Activated gamma-delta T cell (primary cell): ENCODE measurements around the gene AUNIP.

ENCODE experiments used
- DNase-seq: peaks from one replicate; lab custom pipeline; 2025; lab: John Stamatoyannopoulos, UW

AUNIP gene

GRCh38 chr1:25809283-25809926 lies 49.9 kb downstream of the AUNIP start:
- no peak for DNase-seq

DNA sequence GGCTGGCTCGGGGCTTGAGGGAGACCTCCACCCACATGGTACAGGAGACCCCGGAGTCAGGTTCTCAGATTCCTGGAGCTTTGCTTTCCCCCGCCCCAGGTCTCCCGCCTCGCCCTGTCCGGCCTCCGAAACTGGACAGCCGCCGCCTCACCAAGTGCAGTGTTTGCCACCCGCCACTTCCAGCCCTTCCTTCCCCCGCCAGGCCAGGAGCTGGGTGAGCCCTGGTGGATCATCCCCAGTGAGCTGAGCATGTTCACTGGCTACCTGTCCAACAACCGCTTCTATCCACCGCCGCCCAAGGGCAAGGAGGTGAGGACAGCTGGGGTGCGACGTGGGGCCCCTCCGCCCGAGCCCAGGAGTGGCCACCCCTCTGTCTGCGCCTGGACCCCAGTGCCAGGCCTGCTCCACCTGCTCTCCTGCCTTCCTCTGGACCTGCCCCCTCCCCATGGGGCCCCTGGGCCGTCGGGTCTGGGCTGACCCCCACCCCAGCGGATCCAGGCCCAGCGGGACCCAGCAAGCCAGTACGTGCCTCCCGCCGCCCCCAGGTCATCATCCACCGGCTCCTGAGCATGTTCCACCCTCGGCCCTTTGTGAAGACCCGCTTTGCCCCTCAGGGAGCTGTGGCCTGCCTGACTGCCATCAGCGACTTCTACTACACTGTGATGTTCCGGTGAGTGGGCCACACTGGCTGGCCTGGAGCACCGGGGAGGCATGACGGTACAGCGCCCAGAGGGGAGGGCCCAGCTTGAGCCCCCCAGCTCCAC lies 50.6 kb downstream of the AUNIP start:
- DNase-seq = no peak

DNA sequence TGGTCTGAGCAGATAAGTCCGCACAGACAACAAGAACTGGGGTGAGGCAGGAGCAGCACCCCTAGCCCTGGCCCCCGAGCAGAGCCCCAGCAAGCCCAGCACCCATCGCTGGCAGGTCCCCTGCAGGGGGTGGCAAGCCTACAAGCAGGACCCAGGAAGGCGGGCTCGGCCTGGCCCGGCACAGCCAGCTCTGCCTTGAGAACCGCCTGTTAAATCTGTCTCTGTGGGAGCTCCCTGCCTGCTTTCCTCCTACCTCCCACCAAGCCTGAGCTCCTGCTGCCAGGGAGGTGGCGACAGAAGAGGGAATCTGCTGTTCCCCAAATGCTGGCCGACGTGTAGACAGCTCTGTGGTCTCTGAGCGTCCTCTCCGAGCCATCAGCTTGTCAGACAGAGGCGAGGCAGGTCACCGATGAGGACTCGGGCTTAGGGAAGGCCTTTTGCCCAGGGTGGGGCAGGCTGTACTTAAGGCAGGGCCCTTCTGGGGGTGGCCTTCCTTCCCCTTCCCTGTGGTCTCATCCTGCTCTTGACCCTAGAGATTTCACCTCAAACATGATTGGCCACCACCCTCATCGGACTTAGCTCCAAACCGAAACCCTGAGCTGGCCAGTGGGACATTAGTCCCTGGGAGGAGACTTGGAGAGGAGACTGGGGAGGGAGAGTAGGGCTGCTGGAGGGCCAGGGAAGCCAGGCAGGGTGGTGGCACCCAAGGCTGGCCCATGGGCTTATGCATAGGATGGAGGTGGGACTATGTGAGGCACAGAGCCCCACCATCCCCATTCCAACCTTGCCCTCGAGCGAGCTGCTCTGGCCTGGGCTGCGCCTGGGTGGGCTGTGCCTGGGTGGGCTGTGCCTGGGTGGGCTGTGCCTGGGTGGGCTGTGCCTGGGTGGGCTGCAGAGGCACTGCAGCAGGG lies 51.5 kb downstream of the AUNIP start:
- no peak for DNase-seq

GRCh38 chr1:25806418-25806817 lies 52.8 kb downstream of the AUNIP start:
- no peak for DNase-seq

DNA sequence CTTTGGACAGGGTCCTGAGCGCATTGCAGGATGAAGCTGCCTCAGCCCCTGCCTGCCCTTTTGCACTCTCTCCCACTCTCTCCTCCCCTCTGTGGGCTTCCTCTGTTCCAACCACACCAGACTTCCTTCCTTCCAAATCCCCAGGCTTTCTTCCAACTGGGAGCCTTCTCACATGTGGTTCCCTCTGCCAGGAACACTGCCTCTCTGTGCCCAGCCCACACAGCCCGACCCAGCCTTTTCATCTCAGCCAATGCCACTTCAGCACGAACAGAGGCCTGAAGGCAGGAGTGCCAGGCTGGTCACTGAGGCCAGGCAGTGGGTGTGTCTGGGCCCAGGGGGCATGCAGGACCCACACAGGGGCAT lies 53.4 kb downstream of the AUNIP start:
- no peak for DNase-seq

DNA sequence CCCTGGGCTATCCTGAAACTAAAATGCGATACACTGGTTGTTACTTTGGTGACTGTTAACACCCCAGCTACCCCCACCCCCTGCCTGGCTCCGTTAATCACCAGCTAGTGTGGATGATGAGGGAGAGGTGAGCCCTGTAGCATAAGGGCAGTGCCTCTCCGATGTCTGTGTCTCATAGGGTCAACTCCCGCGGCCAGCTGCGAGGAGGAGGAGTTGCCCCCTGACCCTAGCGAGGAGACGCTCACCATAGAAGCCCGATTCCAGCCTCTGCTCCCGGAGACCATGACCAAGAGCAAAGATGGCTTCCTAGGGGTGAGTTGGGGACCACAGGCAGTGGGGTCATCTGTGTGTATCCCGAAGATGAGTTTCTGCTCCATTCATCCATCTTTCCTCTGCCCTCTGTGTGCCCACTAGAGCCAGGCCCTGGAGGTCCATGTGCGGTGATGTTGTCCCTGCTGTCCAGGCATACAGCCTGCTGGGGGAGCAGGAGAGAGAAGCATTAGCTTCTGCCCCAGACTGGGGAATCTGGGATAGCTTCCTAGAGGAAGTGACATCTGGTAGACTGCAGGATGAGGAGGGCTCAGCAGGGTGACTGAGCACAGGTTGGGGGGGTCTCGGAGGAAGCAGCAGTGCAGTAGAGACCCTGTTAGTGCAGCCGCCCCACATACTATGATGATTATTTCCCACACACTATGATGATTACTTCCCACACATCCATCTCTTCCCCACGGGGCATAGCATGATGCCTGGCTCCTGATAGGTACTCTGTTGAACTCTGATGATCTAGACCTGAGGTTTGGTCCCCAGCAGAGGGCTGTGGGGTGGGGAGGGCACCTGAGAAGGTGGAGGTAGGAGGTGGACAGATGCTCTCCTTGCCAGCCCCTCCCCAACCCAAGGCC lies 54.0 kb downstream of the AUNIP start:
- DNase-seq = no peak

DNA sequence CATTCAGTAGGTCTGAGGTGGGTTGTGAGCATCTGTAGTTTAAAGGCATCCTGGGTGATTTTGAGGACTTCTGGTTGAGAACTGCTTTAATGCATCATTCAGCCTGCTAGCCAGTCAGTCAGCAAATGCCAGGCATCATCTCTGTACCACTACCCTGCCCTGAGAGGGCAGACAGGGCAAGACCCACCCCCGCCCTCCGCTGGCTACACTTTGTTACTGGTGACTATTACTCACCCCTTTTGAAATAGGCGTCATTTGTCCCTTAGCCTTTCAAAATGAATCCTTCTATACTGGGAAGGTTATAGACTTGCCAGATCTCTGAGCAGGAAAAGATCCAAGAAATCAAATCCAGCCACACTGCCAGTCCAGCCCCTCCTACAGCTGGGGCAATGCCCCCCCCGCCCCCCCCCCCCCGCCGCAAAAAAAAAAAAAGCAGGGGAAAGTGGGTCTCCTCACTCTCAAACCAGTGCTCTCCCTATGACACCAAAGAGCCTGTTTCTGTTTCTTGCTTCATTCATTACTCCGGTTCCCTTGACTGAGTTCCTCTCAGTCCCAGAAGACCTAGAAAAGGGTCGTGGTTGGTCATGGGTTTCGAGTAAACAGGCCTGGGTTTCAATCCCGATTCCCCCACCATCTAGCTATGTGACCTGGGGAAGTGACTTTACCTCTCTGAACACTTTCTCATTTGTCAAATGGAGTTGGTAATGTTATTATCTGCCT lies 54.9 kb downstream of the AUNIP start:
- no peak for DNase-seq

- no peak for DNase-seq
These were observed 55.9 kb downstream of the AUNIP start for GRCh38 chr1:25803368-25803767.

GRCh38 chr1:25802915-25803314 lies 56.3 kb downstream of the AUNIP start:
- no peak for DNase-seq

GRCh38 chr1:25800703-25801377 lies 58.4 kb downstream of the AUNIP start:
- no peak for DNase-seq

- no peak for DNase-seq
These were observed 59.1 kb downstream of the AUNIP start, which contains the start of gene SELENON for GRCh38 chr1:25799935-25800702. Gene SELENON, plus strand, starts transcription at chr1:25800193. Its CDS starts 38 bp downstream, at chr1:25800231.

- no peak for DNase-seq
These were observed 59.8 kb downstream of the AUNIP start for GRCh38 chr1:25799352-25799934.

GRCh38 chr1:25798666-25799351 lies 60.4 kb downstream of the AUNIP start:
- DNase-seq = no peak

DNA sequence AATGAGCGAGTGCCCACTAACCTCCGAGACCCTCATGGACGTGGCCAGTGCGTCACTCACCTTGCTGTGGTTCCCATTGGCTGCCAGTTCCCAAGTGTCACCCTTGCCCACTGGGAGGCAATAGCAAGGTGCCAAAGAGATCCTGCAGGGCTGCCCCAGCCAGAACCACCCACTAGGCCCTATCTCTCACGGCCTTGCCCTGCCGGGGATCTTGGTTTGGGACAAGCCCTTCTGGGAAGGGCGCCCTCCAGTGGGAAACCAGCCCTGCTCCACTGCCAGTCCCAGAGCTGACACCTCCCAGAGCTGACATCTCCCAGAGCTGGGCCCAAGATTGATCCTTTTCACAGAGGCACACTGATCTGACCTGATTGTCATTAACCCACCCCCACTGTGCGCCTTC lies 61.3 kb downstream of the AUNIP start:
- no peak for DNase-seq

DNA sequence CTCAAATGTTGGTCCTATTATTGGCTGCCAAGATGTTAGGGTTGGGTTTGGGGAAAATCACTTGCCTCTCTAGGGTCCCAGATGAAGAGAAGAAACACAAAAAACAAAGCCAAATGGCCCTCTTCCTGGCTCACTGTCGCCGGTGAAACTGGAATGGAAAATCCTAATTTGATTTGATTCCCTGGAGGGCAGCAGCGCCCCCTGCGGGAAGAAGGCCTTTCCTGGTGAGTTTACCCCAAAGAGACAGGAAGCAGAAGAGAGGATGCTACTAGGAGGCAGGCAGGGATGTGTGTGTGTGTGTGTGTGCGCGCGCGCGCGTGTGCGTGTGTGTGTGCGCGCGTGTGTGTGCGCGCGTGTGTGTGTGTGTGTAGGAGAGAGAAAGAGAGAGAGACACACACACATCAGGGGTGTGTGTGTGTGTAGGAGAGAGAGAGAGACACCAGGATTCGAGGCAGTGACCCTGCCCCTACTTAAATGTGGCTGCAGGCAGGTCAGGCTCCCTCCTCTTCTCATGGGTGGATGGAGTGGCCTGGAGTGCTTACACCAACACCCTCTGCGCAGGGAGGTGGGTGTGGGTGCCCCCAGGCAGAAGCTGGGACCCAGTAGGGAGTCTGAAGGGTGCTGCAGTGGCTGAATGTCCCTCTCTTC lies 62.3 kb downstream of the AUNIP start:
- DNase-seq = no peak

DNA sequence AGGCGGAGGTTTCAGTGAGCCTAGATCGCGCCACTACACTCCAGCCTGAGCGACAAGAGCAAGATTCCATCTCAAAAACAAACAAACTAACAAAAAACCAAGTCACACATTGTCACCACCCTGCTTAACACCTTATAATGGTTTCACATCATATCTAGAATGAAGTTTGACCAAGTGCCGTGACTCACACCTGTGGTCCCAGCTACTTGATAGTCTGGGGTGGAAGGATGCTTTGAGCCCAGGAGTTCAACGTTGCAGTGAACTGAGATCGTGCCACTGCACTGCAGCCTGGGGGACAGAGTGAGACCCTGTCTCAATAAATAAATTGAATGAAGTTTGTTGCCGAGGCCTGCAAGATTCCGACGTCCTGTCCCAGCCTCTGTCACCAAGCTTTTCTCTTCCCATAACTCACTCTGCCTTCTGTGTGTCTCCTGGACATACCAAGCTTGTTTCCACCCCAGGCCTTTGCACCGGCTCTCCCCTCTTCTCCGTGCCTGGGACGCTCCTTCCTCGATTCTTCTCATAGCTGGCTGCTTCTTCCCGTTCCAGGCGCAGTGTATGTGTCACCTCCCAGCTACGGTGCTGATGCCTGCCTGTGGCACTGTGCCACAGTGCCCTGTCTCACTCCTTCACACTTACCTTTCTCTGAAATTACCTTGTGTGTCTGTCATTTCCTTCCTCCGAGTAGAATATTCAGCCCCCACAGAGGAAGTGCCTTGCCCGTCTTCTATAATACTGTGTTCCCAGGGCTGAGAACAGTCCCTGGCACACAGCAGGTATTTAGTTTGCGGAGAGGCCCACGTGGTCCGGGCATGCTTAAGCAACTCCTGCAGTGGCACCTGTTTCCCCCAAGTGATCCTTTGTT lies 63.1 kb downstream of the AUNIP start:
- DNase-seq = no peak

DNA sequence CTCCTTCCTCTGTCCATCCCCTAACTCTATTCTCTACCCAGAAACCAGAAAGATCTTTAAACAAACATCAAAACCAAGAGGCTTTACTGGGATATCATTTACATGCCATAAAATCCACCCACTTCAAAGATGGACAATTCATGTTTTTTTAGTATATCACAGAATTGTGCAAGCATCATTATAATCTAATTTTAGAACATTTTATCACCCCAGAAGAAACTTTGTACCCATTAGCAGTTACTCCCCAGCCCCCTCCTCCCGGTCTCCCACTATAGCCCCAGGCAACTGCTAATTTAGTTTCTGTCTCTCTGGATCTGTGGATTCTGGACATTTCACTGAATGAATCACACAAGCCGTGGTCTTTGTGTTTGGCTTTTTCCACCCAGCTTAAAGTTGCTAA lies 64.0 kb downstream of the AUNIP start:
- no peak for DNase-seq
